ENCODE measurements around the gene SHISA7.

Gene SHISA7

DNA sequence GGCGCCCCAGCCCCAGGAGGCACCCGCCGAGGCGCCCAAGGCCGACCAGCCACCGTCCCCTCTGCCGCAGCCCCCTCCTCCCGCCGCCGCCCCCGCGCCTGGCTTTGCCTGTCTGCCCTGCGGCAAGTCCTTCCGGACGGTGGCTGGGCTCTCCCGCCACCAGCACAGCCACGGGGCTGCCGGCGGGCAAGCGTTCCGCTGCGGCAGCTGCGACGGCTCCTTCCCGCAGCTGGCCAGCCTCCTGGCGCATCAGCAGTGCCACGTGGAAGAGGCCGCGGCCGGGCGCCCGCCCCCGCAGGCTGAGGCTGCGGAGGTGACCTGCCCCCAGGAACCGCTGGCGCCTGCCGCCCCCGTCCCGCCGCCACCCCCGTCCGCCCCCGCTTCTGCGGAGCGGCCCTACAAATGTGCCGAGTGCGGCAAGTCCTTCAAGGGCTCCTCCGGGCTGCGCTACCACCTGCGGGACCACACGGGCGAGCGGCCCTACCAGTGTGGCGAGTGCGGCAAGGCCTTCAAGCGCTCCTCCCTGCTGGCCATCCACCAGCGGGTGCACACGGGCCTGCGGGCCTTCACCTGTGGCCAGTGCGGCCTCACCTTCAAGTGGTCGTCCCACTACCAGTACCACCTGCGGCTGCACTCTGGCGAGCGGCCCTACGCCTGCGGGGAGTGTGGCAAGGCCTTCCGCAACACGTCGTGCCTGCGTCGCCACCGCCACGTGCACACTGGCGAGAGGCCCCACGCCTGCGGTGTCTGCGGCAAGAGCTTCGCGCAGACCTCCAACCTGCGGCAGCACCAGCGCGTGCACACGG lies 39.3 kb upstream of the SHISA7 start:
- DNase-seq, result no peak

DNA sequence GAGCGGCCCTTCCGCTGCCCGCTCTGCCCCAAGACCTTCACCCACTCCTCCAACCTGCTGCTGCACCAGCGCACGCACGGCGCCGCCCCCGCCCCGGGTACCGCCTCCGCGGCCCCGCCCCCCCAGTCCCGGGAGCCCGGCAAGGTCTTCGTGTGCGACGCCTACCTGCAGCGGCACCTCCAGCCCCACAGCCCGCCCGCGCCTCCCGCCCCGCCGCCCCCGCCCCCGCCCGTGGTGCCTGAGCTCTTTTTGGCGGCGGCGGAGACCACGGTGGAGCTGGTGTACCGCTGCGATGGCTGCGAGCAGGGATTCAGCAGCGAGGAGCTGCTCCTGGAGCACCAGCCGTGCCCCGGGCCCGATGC lies 38.7 kb upstream of the SHISA7 start:
- DNase-seq, result no peak

GRCh38 chr19:55481148-55481793 lies 38.2 kb upstream of the SHISA7 start:
- DNase-seq, result no peak

DNA sequence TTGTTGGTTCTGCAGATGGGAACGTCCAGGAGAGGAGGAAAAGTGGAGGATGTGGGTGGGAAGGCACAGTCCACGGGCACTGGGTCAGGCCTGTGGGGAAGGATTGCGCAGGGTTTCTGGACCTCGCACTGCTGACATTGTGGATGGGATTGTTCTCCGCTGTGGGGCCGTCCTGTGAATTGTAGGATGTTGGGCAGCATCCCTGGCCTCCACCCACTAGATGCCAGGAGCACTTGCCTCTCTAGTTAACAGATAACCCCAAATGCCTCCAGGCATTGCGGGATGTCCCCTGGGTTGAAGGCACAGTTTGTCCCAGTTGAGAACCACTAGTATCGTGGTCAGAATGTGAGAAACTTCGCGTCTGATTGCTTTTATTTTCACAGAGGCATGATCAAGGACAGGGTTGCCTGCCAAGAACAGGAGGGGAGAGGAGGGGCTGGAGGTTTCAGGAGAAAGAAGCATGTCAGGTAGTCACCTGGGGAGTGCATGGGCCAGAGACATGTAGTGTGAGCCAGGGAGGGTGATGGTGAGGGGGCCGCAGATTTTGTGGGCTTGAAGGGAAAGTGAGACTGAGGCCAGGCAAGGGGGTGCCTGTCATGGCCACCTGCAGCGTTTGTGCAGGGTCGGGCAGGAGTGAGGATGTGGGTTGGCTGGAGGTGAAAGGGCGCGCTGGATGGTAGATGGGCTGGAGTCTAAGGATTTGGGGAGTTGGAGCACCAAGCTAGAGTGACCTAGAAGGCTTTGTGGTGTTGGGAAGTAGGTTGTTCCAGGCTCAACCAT lies 36.5 kb upstream of the SHISA7 start:
- no peak for DNase-seq

- DNase-seq, result no peak
Observed at GRCh38 chr19:55479045-55479444, 35.9 kb upstream of the SHISA7 start.

DNA sequence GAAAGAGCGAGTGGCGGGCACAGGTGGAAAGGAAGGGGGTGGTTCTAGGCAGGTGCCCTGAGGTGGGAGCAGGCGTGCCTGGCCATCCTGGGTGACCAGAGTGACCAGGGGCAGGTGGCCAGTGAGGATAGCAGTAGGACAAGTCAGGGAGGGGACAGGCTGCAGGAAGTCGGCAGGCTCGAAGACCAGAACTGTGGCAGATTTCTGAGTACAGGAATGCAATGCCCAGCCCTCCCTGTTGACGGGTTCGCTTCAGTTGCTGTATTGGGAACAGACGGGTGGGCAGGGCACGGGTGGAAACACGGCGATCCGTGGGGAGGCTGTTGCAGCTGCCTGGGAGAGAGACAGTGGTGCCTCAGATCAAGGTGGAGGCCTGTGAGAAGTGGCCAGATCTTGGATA lies 35.3 kb upstream of the SHISA7 start:
- DNase-seq, result no peak

DNA sequence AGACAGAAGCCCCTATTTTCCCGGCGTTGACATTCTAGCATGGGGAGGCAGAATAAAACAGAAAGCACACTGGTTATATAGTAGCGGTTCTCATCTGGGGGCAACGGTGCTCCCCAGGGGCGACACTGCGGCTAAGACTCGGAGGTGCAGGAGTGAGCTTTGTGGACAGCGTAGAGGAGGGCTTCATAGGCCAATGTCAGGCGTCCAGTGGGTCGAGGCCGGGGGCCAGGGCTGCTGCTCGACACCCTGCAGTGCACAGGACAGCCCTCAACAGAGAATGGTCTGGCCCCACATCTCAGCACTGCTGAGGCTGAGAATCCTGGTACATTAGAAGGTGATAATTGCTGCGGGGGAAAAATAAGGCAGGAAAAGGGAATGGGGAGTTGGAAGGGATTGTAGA lies 34.8 kb upstream of the SHISA7 start:
- no peak for DNase-seq

GRCh38 chr19:55476100-55476775 lies 33.1 kb upstream of the SHISA7 start, which contains the start of gene ZNF628:
Gene ZNF628 (plus strand): TSS chr19:55476617. CDS start chr19:55479911, 3,294 bp downstream.
- peak; percentile 97 for DNase-seq

- no peak for DNase-seq
Observed at GRCh38 chr19:55474269-55475265, 31.5 kb upstream of the SHISA7 start.

DNA sequence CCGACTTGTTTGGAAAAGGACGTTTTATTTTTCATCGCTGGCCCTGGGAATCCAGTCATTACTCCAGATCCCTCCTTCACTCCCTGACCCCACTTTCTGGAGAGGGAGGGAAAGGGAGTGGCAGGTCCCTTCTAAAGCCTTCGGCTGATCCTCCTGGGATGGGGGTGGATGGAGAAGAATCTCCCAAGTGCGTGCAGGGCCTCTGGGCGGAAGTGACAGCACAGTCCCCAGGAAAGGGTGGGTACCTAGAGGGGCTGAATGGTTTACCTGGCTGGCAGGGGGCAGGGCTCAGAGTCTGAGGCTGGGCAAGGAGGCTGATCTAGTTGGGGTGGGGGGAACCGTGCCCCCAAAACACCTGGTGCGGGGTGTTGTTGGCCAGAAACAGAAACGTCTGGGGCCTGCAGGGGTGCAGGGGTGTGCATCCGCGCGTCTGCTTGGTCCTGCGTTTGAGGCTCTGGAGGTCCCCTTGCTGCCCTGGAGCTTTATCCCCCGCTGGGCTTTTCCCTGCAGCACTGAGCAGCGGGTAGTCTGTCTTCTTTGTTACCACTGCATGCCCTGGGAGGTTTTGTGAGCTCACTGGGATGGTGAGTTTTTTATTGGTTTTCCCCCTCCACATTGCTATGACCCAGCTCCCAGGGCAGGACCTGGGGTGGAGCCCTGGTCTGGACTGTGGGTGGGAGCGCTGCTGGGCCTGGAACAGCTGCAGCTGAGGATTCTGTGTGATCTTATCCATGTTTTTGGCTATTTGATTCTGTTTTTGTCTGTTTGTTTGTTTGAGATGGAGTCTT lies 30.3 kb upstream of the SHISA7 start:
- DNase-seq, result no peak

- no peak for DNase-seq
Observed at GRCh38 chr19:55472463-55472862, 29.4 kb upstream of the SHISA7 start.

GRCh38 chr19:55471266-55471665 lies 28.2 kb upstream of the SHISA7 start:
- no peak for DNase-seq

DNA sequence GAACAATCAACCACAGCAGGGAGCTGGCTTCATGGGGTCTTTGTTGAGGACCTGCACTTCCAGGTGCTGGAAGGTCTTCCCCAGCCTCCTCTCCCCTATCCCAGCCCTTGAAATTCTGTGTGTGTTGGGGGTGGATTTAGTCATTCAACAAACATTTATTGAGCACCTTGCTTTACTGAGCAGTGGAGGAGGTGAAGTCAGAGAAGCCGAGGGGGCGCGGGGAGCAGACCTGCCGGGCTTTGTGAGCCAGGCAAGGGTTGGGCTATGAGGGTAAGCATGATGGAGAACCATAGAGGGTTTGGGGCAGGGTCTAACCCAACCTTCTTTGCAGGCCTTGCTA lies 24.9 kb upstream of the SHISA7 start:
- DNase-seq, result no peak

DNA sequence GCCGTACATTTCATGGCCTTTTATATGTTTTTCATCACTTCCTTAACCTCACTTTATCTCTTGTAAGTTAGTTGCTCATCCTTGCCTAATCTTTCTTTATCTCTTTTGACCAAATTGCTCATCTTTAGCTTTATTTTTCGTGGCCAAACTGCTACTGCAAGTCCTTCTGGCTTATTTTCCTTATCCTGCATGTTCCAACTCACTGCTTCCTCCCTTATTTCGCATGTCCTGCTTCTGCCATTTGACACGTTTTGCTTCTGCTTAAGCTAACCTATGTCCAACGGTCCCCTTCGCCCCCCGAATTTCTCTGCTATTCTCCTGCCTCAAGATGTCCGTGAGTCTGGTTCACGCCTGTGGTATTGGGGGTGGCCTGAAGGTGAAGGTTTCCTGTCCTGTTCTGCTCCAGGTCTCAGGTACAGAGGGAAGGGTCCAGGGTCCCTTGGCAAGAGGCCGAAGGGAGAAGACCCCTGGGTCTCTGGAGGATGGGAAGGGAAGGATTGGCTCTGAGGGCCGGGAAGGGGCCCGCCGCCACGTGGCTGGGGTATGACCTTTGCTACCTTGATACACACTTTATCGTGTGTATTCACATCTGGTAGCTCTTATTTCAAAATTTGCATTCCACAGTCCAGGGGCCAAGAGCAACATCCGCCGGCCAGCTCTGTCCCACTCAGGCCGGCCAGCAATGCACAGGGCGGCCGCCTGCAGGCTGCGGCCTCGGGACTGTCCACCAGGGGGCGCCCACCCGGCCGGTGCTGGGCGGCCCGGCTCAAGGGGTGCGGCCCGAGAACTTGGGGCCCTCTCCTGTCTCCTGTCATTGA lies 24.3 kb upstream of the SHISA7 start:
- no peak for DNase-seq

GRCh38 chr19:55466241-55466614 lies 23.1 kb upstream of the SHISA7 start:
- DNase-seq, result no peak

DNA sequence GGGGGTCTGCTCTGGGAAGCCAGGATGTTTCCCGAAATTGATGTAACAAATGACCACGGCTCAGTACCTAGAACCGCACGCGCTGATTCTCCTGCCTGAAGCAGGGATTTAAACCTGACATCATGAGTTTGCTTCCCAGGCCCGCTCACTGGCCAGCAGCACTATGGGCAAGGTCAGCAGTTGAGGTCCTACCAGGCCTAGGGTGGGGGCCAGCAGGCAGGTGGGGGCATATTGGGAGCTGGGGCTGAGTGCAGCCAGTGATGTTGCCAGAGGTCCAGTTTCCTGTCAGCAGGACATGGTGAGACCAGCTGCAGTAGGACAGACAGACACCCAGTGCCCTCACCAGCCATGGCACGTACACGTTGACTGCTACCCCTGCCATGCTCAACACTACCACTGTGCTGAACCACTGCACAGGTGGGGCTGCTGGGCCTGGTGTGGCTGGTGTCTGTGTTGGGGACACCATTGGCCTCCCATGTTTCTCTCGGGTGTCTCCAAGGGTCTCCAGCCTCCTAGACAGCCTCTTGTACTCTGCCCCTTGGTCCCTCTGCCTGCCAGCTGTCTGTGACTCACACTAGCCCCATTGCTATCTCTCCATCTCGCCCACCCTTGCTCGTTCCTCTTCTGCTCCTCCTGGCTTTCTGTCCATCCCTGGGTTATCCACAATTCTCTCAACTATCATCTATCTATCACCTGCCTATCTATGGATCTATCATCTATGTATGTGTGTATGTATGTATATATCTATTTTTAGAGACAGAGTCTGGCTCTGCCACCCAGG lies 22.6 kb upstream of the SHISA7 start:
- no peak for DNase-seq

GRCh38 chr19:55464662-55465054 lies 21.6 kb upstream of the SHISA7 start, which contains the start of gene C19orf85:
Gene C19orf85 (minus strand): TSS chr19:55464751. CDS start chr19:55464554, 197 bp downstream.
- DNase-seq, result no peak

GRCh38 chr19:55464039-55464661 lies 21.1 kb upstream of the SHISA7 start:
- no peak for DNase-seq

- no peak for DNase-seq
Observed at GRCh38 chr19:55463583-55464031, 20.5 kb upstream of the SHISA7 start.
